Natural killer cell (primary cell): ENCODE data around the gene FAM3C. TPM values are rescaled to one million over a fixed set of nuclear protein-coding genes. Genes with fewer than 3 reads are reported as not detected.

Source experiments
- ATAC-seq, 3 donors: fragments of 150-1000 bp in 2 of 3; fragments of 200-7000 bp in 1 of 3; cut with Tn5 transposase; 1 replicate in 1 of 3; 2 replicates in 2 of 3; pipeline ENCODE4 v1.10.0; 2021; ENCODE audit warnings: mild to moderate bottlenecking in 2 of 3, moderate library complexity in 2 of 3
- DNase-seq, 2 donors: peaks; one replicate each; pipeline versions ENCODE4 v3.0.0 to v3.0.0-alpha.2; 2013 to 2021; ENCODE audit warnings: mixed read lengths in 1 of 2
- H3K27ac ChIP-seq: one replicate; pipeline ENCODE4 v1.5.1; 2013; ENCODE audit warnings: mild to moderate bottlenecking, low read length
- H3K27me3 ChIP-seq: one replicate; pipeline ENCODE4 v1.6.1; 2013; ENCODE audit warnings: low read length; ENCODE audit not compliant: control insufficient read depth, insufficient read depth
- H3K36me3 ChIP-seq: one replicate; pipeline ENCODE4 v1.6.1; 2013; ENCODE audit warnings: low read length; ENCODE audit not compliant: control insufficient read depth, insufficient read depth
- H3K4me1 ChIP-seq: one replicate; pipeline ENCODE4 v1.6.1; 2013; ENCODE audit warnings: low read length; ENCODE audit not compliant: control insufficient read depth, insufficient read depth
- H3K4me3 ChIP-seq: one replicate; pipeline ENCODE4 v1.5.1; 2013; ENCODE audit warnings: low read length
- H3K9me3 ChIP-seq: one replicate; pipeline ENCODE4 v1.6.1; 2013; ENCODE audit warnings: low read length; ENCODE audit not compliant: control insufficient read depth, insufficient read depth
- H3K27ac Mint-ChIP-seq, 2 donors: one replicate each; pipeline ENCODE4 v1.8.0; 2022; ENCODE audit warnings: mild to moderate bottlenecking in 2 of 2, mixed read lengths in 2 of 2, moderate library complexity in 1 of 2
- H3K27me3 Mint-ChIP-seq, 2 donors: one replicate each; pipeline ENCODE4 v1.8.0; 2022; ENCODE audit warnings: low read depth in 2 of 2, mixed read lengths in 2 of 2
- H3K36me3 Mint-ChIP-seq: one replicate; pipeline ENCODE4 v1.8.0; 2022; ENCODE audit warnings: mixed read lengths
- H3K4me1 Mint-ChIP-seq, 2 donors: one replicate each; pipeline ENCODE4 v1.8.0; 2022; ENCODE audit warnings: mixed read lengths in 2 of 2
- H3K4me3 Mint-ChIP-seq: one replicate; pipeline ENCODE4 v1.8.0; 2022; ENCODE audit warnings: mild to moderate bottlenecking, moderate library complexity, mixed read lengths
- H3K9me3 Mint-ChIP-seq, 2 donors: one replicate each; pipeline ENCODE4 v1.8.0; 2022; ENCODE audit warnings: mixed read lengths in 2 of 2
- WGBS: methylation state at CpG from one replicate; pipeline ENCODE4 v1.1.7; 2013; ENCODE audit warnings: missing lambda C conversion rate; ENCODE audit not compliant: insufficient coverage; 5-methylcytosine and 5-hydroxymethylcytosine counted together
- intact Hi-C: fragments of 100-400 bp; cut with micrococcal nuclease; formaldehyde crosslinking; loops from one replicate; pipeline ENCODE4 v1.14.2; 2022
- total RNA-seq, 4 donors: library from RNA; stranded (reverse); fragments of 120-200 nt in 1 of 4; gene quantifications; one replicate each; pipeline versions ENCODE4 v1.2.3 to v1.2.4, GENCODE V29; 2013 to 2022
- TF ChIP-seq, protein P1 (sequence below): fragments of 200-600 bp; IDR thresholded peaks from one replicate; pipeline ENCODE4 v1.8.0; 2022; ENCODE audit warnings: antibody characterized with exemption

FAM3C gene
- total RNA-seq, 3 donors from 2014 or later (not counting 1 experiment from before 2014, with no cell fraction given): 24.3 to 42.1 (median 37.0) TPM

DNA sequence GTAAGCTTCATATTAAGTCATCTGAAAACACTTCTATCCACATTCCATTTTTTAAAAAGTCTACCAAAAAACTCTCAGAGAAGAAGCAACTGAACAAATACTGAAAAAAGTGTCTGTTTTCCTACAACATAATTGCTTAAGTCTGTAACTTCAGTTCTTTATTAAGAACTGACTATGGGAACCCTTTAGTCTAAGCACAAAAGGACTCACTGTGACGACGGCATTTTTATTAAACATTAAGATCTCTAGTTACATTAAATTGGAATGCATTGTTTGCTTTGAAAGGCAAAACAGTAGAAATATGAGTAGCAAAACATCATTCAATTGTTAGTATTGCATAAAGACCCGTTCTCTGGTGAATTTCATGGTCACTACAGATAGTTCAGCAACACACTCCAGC, 5.8 kb upstream of the FAM3C start:
- H3K36me3 ChIP-seq: no peaks in the 10 kb centered on the region
- no peak for DNase-seq
- H3K4me3 ChIP-seq: no peak overlapping the region
- Mint-ChIP-seq H3K4me3 (no peak overlapping the region), H3K36me3 (no peaks in the 10 kb centered on the region), H3K27me3 (peaks cover 0 to 3% of the 10 kb centered on the region in 2 donors), H3K9me3 (no peaks in the 10 kb centered on the region), H3K4me1 (no peaks in the 10 kb centered on the region), H3K27ac (no peak overlapping the region)
- no peaks in the 10 kb centered on the region for H3K4me1 ChIP-seq
- intact Hi-C loops: no loop called here
- TF ChIP-seq, protein P1, sequence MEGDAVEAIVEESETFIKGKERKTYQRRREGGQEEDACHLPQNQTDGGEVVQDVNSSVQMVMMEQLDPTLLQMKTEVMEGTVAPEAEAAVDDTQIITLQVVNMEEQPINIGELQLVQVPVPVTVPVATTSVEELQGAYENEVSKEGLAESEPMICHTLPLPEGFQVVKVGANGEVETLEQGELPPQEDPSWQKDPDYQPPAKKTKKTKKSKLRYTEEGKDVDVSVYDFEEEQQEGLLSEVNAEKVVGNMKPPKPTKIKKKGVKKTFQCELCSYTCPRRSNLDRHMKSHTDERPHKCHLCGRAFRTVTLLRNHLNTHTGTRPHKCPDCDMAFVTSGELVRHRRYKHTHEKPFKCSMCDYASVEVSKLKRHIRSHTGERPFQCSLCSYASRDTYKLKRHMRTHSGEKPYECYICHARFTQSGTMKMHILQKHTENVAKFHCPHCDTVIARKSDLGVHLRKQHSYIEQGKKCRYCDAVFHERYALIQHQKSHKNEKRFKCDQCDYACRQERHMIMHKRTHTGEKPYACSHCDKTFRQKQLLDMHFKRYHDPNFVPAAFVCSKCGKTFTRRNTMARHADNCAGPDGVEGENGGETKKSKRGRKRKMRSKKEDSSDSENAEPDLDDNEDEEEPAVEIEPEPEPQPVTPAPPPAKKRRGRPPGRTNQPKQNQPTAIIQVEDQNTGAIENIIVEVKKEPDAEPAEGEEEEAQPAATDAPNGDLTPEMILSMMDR: no peak
- no peak overlapping the region for H3K27ac ChIP-seq
- H3K9me3 ChIP-seq: no peaks in the 10 kb centered on the region
- H3K27me3 ChIP-seq: no peaks in the 10 kb centered on the region
- ATAC-seq: no peak
- 100% methylated on average over 2 of the region's 3 CpGs for WGBS

DNA sequence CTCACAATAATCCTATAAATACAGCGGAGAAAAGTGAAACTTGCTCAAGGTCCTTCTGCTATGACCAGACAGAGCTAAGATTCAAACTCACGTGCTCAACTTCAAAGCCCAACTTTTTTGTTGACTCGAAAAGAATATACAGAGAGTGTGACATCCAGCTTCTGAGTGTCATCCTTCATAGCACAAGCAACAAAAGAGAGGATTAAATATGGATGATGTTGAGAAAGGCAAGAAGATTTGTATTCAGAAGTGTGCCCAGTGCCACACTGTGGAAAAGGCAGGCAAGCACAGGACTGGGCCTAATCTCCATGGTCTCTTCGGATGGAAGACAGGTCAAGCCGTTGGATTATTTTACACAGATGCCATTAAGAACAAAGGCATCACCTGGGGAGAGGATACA, 2.1 kb upstream of the FAM3C start:
- Histone ChIP-seq H3K36me3 (no peaks in the 10 kb centered on the region), H3K9me3 (no peaks in the 10 kb centered on the region), H3K27ac (no peak overlapping the region), H3K4me3 (no peak overlapping the region), H3K27me3 (no peaks in the 10 kb centered on the region), H3K4me1 (peaks cover 2% of the 10 kb centered on the region)
- no peaks in the 10 kb centered on the region for H3K9me3 Mint-ChIP-seq
- ATAC-seq: no peak
- H3K27me3 Mint-ChIP-seq: no peaks in the 10 kb centered on the region
- WGBS: 92% methylated on average over 5 of the region's 5 CpGs
- no peaks in the 10 kb centered on the region for H3K36me3 Mint-ChIP-seq
- H3K27ac Mint-ChIP-seq: peak overlapping the region in 1 of 2 donors; percentile 56
- TF ChIP-seq, protein P1: no peak
- H3K4me3 Mint-ChIP-seq: no peak overlapping the region
- intact Hi-C loops: loop anchor here (5.0 kb wide), 1 partner anchor 134 kb away; no protein-coding TSS in a partner anchor
- H3K4me1 Mint-ChIP-seq: peaks cover 7 to 9% of the 10 kb centered on the region in 2 donors
- DNase-seq: peak in 1 of 2 donors; percentile 17

DNA sequence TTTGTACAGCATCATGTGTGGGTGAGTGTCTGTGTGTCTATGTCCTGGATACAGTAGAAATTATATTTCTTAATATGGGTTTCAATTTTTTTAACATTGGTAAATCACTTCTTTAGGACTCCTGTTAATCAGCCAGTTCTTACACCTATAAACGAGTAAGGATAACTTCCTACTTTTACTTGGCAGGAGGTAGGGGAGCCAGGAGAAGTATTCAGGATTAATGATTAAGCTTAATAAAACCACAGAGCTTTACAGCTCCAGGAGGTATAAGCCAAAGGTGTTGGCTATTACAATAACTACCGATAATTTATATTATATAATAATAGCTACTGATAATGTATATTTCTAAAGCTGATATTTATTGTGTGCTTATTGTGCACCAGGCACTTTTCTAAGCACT, 1.7 kb upstream of the FAM3C start:
- H3K27me3 Mint-ChIP-seq: no peaks in the 10 kb centered on the region

More for the DNA sequence above, 1.7 kb upstream of the FAM3C start:
- no peaks in the 10 kb centered on the region for H3K27me3 ChIP-seq
- intact Hi-C loops: loop anchor here (5.0 kb wide), 1 partner anchor 134 kb away; no protein-coding TSS in a partner anchor
- no peak overlapping the region for H3K27ac ChIP-seq
- Mint-ChIP-seq H3K4me1 (peaks cover 9 to 11% of the 10 kb centered on the region in 2 donors), H3K27ac (peak overlapping the region; percentile 56 to 83), H3K4me3 (no peak overlapping the region), H3K36me3 (peaks cover 1% of the 10 kb centered on the region), H3K9me3 (no peaks in the 10 kb centered on the region)
- DNase-seq (no peak), ATAC-seq (no peak)
- no peaks in the 10 kb centered on the region for H3K9me3 ChIP-seq
- no peaks in the 10 kb centered on the region for H3K36me3 ChIP-seq
- TF ChIP-seq, protein P1: no peak
- peaks cover 2% of the 10 kb centered on the region for H3K4me1 ChIP-seq
- WGBS: no CpG with 5 or more reads among the region's 2 CpGs
- no peak overlapping the region for H3K4me3 ChIP-seq
